Endometrium (tissue), 2 donors: ENCODE results near the gene KLHL12.
"Not testable (repeated sequence)": the region's sequence is repeated elsewhere in the genome, so short reads cannot be mapped to it uniquely, and the experiment has no call there.

Experiments used
- FAIRE-seq: peaks from 2 replicates; lab custom pipeline; 2012; peaks lifted over from hg19 to GRCh38; lab: Jason Lieb, UNC
- donor health status: control.
- donor health status: control.

Gene KLHL12

DNA sequence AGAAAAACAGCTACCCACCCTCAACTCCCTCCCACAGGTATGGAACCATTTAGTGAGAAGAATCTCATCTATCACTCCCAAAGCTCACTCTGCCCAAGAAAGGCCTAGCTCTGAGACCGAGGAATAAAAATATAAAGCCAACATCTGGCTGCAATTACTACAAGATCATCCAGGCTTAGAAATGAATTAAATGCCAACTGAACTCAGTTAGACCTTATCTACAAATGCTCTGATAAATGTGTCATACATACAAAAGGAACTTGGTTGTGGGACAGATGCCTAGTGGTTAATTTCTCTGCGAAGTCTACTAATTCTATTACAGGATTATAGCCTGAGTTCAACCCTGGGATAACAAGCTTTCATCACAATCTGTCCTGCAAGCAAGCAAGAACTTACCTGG is 24.4 kb upstream of the KLHL12 start:
- no peak for FAIRE-seq

DNA sequence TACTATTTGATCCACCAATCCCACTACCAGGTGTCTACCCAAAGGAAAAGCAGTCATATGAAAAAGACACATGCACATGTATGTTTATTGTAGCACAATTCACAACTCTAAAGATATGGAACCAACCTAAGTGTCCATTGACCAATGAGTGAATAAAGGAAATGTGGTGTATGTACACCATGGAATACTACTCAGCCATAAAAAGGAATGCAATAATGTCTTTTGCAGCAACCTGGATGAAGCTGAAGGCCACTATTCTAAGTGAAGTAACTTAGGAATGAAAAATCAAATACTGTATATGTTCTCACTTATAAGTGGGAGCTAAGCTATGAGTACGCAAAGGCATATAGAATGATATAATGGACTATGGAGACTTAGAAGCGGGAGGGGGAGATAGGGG is 18.4 kb upstream of the KLHL12 start:
- FAIRE-seq, result no peak

DNA sequence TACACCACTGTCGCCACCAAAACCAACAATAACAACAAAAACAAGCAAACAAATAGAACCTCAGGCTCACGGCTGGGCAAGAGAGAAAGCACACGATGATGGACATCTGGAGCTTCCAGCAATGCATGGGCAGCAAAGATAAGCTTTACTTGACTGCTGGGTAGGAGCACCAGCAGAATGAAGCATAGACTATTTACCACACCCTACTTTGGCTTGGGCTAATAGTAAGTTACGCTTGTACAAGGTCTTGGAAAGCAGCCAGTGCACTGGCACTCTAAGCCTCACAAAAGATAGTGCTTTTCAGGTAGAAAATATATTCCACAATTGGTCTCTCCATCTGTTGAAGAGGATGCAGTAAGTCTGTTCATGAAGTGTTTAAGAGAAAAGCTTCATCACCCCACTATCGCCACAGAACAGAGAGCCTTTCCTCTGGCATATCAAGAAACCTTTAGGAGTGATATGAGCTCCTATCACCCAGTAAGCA is 17.4 kb upstream of the KLHL12 start:
- FAIRE-seq, result no peak

DNA sequence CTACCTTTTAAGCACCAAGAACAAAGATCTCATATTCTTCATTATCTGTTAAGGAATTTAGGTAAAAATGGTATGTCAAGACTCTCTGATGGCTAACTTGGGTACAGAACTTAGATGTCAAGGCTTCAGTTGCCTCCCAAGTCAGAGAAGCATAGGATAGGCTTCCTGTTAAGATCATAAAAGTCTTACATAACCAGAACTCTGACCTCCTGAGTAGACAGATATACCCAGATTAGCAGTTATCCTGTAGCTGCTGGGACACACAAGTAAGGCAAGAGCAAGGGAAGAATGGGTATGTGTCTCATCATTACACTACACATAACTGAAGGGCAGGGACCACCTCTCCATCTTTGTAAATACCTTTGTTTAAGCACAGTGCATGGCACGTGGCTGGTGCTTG is 15.4 kb upstream of the KLHL12 start:
- FAIRE-seq, result no peak

DNA sequence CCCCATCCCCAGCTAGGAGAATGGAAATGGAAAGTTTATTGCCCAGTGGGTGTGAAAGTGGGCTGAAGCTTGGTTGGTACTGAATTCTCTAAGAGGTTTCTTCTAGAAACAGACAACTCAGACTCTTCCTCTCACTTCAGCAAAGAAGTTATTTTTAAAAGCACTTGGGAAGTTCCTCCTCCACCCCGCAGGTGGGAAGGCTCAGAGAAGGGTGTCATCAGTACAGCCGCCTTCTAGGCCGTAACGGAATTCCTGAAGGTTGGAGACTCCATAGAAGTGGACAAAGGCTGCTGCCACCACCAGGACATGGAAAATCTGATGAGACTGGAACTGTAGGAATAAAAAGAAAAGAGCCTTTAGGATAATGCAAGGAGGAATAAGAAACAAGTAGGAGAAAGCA is 14.3 kb upstream of the KLHL12 start:
- no peak for FAIRE-seq

DNA sequence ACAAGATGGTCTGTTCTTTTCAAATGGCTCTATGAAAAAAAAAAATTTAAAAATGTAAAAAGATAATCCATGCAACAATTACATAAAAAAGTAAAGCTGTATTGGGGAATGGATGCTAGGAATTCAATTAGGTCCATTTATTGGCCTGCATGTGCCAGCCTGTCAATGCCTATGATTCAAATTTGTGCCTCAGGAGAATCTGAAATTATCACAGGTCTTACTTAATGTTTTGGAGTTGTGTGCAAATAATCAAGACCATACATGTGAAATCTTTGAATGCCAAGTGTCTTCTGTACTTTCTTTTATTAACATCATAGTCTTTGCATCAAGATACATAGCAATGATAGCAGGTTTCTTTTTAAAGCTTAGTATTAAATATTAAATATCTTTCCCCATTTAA is 13.5 kb upstream of the KLHL12 start:
- FAIRE-seq, result no peak

DNA sequence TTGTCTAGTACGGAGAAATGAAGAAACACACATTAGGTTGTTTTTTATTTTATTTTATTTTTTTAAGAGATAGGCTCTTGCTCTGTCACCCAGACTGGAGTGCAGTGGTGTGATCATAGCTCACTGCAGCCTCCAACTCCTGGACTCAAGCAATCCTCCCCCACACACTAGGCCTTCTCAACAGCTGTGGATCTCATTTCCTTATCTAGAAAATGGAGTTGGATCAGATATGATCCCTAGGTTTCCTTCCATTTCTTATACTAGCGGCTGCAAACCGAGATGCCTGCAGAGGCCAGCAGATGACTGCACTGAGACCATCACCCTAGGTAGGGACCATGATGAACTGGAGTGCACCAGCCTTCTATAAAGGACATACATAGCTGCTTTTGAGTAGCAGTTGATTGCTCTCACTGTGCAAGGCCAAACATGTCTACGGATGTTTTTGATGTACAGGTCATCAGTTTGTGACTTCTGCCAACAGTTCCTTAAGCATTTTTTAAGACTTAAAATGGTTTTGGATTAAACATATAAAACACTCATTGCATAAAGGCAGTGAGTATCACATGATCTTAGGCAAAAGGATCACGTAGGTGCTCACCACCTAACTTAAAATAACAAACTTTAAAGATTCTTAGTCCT is 11.4 kb upstream of the KLHL12 start:
- FAIRE-seq, result no peak

DNA sequence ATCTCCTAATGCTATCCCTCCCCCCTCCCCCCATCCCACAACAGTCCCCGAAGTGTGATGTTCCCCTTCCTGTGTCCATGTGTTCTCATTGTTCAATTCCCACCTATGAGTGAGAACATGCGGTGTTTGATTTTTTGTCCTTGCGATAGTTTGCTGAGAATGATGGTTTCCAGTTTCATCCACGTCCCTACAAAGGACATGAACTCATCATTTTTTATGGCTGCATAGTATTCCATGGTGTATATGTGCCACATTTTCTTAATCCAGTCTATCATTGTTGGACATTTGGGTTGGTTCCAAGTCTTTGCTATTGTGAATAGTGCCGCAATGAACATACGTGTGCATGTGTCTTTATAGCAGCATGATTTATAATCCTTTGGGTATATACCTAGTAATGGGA is 9.4 kb upstream of the KLHL12 start:
- not testable (repeated sequence) for FAIRE-seq

DNA sequence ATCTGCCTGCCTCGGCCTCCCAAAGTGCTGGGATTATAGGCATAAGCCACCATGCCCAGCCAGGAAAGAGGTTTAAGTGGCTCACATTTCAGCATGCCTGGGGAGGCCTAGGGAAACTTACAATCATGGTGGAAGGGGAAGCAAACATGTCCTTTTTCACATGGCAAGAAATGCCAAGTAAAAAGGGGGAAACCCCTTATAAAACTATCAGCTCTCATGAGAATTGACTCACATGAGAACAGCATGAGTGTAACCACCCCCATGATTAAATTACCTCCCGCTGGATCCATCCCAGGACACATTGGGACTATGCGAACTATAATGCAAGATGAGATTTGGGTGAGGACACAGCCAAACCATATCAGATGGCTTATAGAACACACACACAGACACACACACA is 8.8 kb upstream of the KLHL12 start:
- FAIRE-seq, result no peak

DNA sequence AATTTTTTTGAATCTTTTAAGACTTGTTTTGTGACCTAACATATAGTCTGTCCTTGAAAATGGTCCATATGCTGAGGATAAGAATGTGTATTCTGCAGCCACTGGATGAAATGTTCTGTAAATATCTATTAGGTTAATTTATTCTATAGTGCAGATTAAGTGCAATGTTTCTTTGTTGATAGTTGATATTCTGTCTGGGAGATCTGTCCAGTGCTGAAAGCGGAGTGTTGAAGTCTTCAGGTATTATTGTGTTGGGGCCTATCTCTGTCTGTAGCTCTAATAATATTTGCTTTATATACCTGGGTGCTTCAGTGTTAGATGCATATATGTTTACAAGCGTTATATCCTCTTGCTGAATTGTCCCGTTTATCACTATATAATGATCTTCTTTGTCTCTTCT is 7.7 kb upstream of the KLHL12 start:
- no peak for FAIRE-seq

DNA sequence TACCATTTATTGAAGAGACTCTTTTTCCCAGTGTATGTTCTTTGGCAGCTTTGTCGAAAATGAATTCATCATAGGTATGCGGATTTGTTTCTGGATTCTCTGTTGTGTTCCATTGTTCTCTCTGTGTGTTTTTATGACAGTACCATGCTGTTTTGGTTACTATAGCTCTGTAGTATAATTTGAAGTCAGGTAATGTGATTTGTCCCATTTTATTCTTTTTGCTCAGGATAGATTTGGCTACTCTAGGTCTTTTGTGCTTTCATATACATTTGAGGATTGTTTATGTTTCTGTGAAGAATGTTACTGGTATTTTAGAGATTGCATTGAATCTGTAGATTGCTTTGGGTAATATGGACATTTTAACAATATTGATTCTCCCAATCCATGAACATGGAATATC is 5.4 kb upstream of the KLHL12 start:
- FAIRE-seq, result no peak

DNA sequence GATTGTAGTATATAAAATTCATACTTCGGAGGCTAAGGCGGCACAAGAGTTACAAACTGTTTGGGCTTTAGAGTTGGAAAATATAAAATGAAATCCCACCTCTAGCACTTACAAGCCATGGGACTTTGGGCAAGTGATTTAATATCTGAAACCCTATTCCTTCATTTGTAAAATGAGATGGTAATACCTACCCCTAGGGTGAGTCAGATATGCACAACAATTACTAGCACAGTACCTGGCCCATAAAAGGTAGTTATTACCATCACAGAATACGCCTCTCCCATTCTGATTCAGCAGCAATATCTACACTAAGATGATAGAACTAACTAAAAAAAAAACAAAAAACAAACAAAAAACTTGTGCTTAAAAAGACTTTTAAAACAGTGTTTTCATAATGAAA is 3.5 kb downstream of the KLHL12 start:
- FAIRE-seq, result no peak

DNA sequence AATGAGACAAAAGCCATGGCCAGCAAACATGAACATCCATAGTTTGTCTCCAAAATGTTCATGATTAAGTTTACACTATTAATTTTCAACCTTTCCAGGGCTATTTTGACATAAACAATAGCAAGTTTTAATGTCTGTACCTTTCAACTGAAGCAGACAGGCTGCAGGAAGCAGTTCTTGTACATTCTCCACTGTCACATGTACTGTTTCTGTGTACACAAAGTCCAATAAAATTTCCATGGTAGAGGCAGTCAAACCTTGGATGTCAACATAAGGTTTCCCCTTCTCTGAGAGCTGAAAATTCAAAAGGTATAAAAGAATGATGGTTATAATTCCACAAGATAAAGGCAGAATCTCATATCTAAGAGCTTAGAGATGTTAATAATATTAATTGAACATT is 7.4 kb downstream of the KLHL12 start:
- no peak for FAIRE-seq

DNA sequence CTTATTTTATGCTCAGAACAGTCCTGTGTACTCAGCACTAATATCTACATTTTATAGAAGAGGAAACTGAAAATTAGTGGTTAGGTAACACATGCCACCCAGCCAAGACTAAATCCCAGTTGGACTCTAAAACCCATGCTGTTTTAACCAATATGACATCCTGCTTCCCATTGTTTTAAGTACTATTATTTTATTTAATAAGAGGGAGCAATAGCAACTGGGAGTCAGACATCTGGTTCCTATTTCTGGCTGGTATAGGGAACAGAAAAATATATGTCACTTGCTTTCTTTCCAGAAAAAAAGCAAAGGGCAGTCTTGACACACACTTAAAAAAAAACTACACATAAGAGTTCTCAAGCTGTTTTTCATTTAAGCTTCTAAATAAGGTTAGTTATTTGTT is 11.9 kb downstream of the KLHL12 start:
- FAIRE-seq, result no peak

DNA sequence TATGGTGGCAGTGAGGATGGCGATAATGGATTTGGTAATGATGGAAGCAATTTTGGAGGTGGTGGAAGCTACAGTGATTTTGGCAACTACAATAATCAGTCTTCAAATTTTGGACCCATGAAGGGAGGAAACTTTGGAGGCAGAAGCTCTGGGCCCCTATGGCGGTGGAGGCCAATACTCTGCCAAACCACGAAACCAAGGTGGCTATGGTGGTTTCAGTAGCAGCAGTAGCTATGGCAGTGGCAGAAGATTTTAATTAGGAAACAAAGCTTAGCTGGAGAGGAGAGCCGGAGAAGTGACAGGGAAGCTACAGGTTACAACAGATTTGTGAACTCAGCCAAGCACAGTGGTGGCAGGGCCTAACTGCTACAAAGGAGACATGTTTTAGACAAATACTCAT is 14.6 kb downstream of the KLHL12 start:
- FAIRE-seq, result not testable (repeated sequence)

DNA sequence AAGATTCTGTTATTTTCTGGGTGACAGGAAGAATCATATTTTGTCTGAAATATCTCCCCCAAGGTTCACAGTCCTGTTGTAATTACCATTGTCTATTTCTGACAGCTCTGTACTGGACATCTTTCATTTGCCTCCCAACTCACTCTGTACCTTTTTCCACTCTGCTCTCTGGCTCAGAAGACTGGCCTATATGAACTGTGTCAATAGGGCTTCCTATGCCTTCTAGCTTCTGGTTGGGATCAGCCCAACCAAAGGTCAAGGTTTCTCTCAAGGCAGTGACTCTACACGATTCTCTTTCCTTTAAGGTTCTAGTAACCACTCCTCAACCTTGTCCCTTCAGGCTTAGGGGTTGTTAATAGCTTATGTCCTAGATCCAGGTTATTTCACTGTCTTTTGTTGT is 17.5 kb downstream of the KLHL12 start:
- FAIRE-seq, result no peak

DNA sequence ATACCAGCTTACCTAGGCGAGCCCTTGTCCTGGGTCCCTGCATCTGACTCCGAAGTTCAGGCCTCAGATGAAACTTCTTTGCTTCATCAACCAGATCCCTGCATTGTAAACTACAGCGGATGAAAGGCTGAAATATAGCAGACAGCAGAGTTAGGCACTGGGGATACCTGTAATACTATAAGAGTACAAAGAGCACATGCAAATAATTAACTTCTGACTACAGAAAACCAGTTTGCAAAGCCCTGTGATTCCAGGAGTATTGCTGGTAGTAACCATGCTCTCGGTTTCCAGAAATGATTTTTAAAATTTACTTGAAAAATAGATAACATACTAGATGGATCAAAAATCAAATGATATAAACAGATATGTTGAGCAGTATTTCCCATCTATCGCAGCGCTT is 18.0 kb downstream of the KLHL12 start:
- FAIRE-seq, result no peak

DNA sequence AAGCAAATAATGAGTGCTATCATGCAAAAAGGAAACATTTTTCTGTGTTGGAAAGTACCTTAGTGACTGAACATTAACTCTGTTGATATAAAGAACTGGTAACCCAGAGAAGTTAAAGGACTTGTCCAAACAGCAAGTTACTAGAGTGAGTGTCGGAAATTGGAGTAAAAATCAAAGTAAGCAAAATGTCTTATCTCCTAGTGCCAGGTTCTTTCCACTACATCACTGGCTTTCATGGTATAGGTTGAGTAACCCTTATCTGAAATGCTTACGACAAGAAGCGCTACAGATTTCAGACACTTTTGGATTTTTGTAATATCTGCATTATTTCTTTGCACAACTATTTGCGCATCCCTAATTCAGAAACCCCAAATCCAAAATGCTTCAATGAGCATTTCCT is 21.7 kb downstream of the KLHL12 start:
- no peak for FAIRE-seq

DNA sequence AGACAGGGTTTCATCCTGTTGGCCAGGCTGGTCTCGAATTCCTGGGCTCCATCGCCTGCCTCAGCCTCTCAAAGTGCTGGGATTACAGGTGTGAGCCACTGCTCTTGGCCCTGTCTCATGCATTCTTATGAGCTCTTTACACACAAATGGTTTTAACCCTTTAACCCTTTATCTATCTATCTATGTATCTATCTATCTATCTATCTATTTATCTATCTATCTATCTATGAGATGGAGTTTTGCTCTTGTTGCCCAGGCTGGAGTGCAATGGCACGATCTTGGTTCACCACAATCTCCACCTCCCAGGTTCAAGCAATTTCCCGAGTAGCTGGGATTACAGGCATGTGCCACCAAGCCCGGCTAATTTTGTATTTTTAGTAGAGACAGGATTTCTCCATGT is 23.2 kb downstream of the KLHL12 start:
- FAIRE-seq, result not testable (repeated sequence)

DNA sequence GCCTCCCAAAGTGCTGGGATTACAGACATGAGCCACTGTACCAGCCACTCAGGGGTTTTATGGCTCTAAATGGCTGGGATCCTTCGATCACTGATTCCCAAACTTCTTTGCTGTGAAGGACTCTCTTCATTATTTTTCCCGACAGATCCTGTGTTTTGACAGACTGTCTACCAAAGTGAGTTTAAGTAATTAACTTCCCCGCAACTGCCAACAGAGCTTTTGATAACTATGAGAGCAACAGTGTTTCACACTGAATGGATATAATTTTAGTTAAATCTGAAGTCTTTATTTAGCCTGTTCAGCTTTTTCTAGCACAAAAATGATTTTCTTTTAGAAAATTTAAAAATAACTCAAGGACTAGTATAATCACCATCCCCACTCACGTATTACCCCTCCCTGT is 25.5 kb downstream of the KLHL12 start:
- FAIRE-seq, result no peak

DNA sequence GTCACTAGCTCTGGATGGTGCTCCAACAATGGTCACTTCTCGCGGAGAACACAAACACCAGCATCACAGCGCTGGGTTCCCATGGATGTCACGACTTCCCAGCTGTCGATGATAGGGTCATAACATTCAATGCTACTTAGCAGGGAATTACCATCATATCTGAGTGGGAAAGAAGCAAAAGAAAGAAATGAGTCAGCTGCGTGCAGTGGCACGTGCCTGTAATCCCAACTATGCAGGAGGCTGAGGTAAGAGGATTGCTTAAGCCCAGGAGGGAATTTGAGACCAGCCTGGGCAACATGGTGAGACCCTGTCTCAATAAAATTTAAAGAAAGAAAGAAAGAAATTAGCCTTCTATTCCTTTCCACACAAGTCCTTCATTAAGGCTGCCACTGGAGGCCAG is 34.5 kb downstream of the KLHL12 start:
- no peak for FAIRE-seq

DNA sequence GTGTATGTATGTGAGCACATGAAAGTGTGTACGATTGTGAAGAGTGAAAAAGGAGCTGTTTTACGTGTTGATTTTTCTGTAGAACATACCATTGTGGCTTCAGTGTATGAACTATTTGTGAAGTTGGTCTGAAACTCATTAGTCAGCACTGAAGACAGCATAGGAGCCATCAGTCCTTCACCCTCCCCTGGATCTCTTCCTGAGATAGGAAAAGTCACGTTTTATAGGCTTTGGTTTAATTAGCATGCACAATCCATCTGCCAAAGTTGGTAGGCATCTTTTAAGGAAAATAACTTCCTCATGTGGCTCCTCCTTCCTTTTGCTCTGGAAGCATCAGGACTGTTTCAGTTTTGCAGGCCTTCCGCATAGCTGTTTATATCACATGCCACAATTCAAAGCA is 36.6 kb downstream of the KLHL12 start:
- FAIRE-seq, result no peak

DNA sequence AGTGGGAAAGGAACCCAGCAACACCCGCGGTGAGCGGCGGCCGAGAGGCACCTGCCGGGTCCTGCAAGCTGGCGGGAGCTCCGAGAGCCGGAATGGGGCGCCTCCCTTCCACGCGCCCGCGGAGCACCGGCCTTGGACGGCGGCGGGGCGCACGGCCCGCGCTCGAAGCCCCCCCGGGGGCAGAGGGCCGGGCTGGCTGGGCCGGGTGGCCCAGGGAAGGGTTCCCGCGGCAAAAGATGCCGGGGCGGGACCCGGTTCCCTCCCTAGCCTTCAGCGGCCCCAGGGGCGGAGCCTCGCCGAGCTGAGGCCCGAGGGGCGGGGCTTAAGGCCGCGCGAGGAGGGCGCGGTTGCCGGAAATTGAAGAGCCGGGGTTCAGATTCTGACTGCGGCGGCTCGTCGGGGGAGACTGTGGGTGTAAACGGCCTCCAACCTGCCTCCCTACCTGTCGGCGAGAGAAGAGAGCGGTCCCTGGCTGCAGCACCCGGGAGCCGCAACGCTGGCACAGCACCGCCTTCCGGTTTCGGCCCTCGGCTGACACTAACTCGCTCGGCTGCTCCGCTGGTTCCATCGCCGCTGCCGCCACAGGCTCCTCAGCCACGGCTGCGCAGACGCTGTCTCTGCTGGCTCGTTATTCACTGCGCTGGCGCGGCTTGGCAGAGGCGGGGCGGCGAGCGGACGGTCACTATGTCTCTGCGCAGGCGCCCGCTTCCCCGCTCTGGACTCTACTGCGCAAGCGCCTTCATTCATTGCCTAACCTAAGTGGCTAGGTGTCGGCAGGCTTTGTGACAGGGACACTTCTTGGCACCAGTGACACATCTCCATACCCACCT is 38.3 kb downstream of the KLHL12 start, which contains the start of gene RABIF:
TSS of gene RABIF (minus strand) at position 619 of the 830 bp plus-strand sequence. CDS start at position 568, 51 bp downstream.
- peak; percentile 21 for FAIRE-seq

DNA sequence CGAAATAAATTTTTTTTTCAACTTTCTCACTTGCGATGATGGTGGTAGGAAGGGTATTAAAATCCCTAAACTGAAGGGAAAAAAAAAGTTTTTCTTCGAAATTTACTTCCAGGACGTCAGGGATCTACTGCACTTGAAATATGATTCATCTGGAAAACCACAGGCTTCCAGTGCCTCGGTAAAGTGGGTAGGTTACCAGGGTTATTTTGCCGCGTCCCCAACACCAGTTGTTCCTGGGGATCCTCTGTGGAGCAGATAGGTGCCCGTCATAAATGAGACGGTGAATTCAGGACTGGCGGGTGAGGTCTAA is 38.9 kb downstream of the KLHL12 start:
- FAIRE-seq, result no peak
